CD1c-positive myeloid dendritic cell (primary cell): ENCODE data around the gene H2BW2.
"Not testable (repeated sequence)": the region's sequence is repeated elsewhere in the genome, so short reads cannot be mapped to it uniquely, and the experiment has no call there.

Experiments
- DNase-seq: peaks from one replicate; pipeline ENCODE4 v3.0.0-alpha.2; 2016; ENCODE audit errors: extremely low spot score

H2BW2 gene

GRCh38 chrX:104039689-104040505 lies at the start of gene H2BW2:
H2BW2 (plus strand) TSS chrX:104039956; CDS start chrX:104039995, 39 bp downstream.
- no peak for DNase-seq

GRCh38 chrX:103999234-103999633 lies 40.5 kb upstream of the H2BW2 start:
- DNase-seq: no peak

GRCh38 chrX:104008831-104009230 lies 30.9 kb upstream of the H2BW2 start:
- DNase-seq: no peak

GRCh38 chrX:104013158-104013557 lies 26.6 kb upstream of the H2BW2 start:
- no peak for DNase-seq

- no peak for DNase-seq
These were observed 26.1 kb upstream of the H2BW2 start, which contains the start of gene H2BW1 for GRCh38 chrX:104013606-104014005. H2BW1 (minus strand) TSS chrX:104013708; CDS start chrX:104013576, 132 bp downstream.

GRCh38 chrX:104015576-104015975 lies 24.2 kb upstream of the H2BW2 start:
- not testable (repeated sequence) for DNase-seq

- DNase-seq: no peak
These were observed 21.6 kb upstream of the H2BW2 start for GRCh38 chrX:104018126-104018525.

- DNase-seq: no peak
These were observed 1.2 kb downstream of the H2BW2 start for GRCh38 chrX:104041003-104041402.

GRCh38 chrX:104045642-104046041 lies 5.9 kb downstream of the H2BW2 start:
- no peak for DNase-seq

- no peak for DNase-seq
These were observed 7.4 kb downstream of the H2BW2 start for GRCh38 chrX:104047171-104047570.

- not testable (repeated sequence) for DNase-seq
These were observed 15.2 kb downstream of the H2BW2 start for GRCh38 chrX:104054956-104055355.

- not testable (repeated sequence) for DNase-seq
These were observed 22.9 kb downstream of the H2BW2 start for GRCh38 chrX:104062636-104063035.

GRCh38 chrX:104075778-104076445 lies 36.2 kb downstream of the H2BW2 start, which contains the start of gene TMSB15C:
TMSB15C (minus strand) TSS chrX:104076236.
- not testable (repeated sequence) for DNase-seq

- not testable (repeated sequence) for DNase-seq
These were observed 38.1 kb downstream of the H2BW2 start for GRCh38 chrX:104077854-104078253.

GRCh38 chrX:104084063-104084462 lies 44.3 kb downstream of the H2BW2 start:
- DNase-seq: no peak

- DNase-seq: no peak
These were observed 45.0 kb downstream of the H2BW2 start for GRCh38 chrX:104084534-104085277.

GRCh38 chrX:104085477-104085876 lies 45.7 kb downstream of the H2BW2 start:
- DNase-seq: no peak

- no peak for DNase-seq
These were observed 46.2 kb downstream of the H2BW2 start for GRCh38 chrX:104085919-104086318.
